GM18499 (cell line): ENCODE data around the gene STEAP1B.

Experiments
- ATAC-seq: cut with Tn5 transposase; IDR thresholded peaks from one replicate; pipeline ENCODE4 v1.9.1; 2021; ENCODE audit warnings: moderate number of reproducible peaks; ENCODE audit not compliant: insufficient read depth, unreplicated experiment

STEAP1B gene

DNA sequence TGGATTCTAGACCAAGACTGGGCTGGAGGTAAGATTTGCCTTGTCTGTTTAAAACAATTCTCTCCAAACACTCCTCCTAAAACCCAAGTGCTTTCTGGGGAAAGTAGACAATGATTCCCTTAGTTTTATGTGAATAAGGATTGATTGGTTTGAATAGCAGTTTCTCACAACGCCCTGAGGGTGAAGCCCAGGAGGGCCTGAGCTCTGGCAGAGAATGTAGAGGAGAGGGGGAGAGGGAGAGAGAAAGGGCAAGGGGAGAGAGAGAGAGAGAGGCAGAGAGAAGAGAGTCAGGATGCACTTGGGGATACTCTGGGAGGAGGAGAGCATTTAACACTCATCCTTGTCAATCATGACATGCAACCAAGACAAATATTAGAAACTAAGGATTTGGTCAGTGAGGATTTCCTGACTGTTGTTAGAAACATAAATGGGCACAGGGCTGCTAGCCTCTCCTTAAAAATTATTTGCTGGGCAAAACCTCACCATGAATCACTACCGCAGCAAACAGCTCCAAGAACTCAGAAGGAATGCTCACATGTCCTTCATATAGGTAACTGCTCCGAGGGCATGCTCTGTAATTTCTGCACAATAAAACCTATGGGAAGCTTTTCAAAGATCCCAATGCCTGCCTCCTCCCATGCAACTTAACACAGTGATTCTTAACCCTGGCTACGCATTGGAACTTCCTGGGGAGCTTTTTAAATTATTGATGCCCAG lies 87.9 kb downstream of the STEAP1B start:
- no peak for ATAC-seq

- ATAC-seq: no peak
Observed at GRCh38 chr7:22406715-22407114, 93.3 kb downstream of the STEAP1B start.

DNA sequence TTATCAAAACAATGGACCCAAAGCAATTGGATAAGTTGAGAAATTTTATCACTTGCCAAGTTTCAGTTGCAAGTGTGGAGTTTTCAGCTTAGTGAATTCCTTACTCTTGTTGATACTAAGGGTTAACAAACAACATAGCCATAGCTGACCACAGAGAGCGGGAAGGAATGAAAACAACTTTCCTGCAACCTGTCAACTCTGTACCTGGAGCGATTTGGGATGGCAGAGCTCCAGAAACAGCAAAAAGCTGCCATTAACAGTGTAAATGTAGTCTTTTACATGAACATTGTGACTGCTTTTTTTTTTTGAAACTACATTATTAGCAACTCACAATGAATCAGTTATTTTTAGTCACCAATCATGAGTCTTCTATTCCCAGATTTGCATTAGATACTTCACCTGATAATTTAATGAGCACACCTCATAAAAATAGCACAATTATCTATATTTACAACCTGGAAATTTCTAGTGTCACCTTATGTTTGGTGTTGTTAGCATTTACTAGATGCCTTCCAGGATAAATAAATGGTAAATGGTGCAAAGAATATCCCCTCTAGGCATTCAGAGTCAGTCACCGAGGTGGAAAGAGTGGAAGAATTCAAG lies 95.5 kb downstream of the STEAP1B start:
- no peak for ATAC-seq

- ATAC-seq: no peak
Observed at GRCh38 chr7:22403344-22403743, 96.6 kb downstream of the STEAP1B start.

- no peak for ATAC-seq
Observed at GRCh38 chr7:22402250-22402649, 97.7 kb downstream of the STEAP1B start.

- no peak for ATAC-seq
Observed at GRCh38 chr7:22400936-22401553, 98.9 kb downstream of the STEAP1B start.

DNA sequence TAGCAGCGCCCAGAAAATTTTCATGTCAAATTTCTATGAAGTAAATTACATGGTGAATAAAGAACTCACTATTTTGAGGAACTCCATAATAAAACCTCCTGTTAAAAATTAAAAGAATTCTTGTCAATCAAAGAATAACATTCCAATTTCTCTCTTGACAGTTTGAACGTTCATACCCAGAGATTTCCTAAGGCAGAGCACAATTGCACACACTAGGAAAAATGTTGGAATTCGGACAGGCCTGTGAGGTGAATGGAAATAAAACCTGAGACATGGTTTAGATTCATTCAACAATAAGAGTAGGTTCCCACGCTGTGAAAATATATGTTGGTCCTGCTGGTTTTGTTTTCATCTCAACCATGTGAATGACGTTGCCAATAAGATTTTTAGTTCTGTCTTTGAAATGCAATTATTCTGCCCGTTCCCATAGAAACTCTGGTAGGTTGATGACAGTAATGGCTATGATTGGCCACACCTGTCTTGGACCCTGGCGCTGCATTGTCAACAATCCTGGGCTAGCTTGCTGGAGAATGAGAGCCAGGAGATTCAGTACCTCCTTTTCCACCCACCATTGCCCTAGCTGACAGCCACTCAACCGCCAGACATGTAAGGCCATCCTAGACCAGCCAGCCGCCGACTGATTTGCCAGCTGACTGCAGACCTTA lies 99.7 kb downstream of the STEAP1B start:
- ATAC-seq: no peak

- no peak for ATAC-seq
Observed at GRCh38 chr7:22399546-22399945, 100.4 kb downstream of the STEAP1B start.

GRCh38 chr7:22399091-22399490 lies 100.9 kb downstream of the STEAP1B start:
- no peak for ATAC-seq

DNA sequence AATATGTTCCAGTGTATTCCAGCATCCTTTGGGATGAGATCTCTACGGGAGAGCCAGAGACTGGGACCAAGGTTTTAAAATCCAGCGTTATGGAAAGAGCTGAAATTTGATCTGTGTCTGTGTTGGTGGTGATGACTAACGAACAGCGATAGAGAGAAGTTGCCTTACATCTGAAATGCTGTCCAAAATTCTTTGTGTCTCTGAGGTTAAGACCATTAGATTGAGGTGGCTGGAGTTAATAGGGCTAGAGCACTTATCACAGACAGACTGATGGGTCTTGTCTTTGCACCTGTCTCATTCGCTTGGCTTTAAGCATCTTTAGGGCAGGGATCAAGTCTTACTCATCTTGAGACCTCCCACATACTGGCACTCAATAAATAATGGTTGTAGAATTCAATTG lies 102.0 kb downstream of the STEAP1B start:
- ATAC-seq: no peak

GRCh38 chr7:22395222-22395621 lies 104.8 kb downstream of the STEAP1B start:
- no peak for ATAC-seq

DNA sequence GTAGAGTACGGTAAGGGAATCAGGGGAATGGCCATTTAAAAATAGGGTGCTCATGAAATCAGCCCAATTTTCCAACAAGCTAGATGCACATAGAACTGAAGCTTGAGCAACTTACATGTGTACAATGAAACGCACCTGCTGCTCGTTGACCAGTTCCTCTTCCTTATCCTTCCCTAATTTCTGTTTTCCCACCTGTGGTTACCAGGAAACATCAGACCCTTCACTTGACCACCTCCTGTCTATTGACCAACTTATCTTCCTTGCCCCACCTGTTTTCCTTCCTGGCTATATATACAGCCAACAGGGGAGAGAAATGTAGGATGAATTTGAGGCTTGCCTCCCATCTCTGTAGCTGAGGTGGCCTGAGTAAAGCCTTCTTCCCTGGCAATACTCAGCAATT lies 105.2 kb downstream of the STEAP1B start:
- no peak for ATAC-seq

DNA sequence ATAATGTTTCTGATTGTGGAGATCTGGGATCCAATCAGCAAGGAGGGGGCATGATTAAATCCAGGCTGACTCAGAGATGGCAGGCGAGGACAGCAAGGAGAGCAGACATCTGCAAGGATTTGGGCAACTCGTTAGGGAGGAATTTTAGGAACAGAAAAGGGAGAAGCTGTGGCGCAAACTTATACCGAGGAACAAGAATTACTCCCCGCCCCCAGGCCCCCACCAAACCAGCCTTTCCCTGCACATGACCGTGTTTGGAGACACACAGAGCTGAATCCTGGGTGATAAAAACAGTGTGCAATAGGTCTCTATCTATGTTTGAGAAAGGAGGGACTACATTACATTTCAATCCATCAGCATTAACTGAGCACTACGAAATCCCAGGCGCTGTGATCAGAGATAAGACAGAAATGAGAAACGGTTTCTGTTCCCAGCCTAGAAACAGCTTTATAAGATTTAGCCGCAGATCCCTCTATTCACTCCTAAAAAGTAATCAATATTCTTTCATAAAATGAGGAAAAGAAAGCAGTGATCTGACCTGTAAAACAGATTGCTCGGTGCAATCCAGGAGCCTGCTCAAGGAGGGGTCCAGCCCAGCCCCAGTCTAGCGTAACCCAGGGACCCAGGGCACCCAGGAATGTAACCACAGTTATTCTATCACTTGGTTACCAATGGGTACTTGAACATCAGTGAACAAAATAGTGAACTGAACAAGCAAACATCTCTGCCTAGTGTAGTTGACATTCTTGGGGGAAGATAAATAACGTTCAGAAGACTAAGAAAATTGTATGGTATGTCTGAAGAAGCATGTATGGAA lies 105.9 kb downstream of the STEAP1B start:
- no peak for ATAC-seq

- ATAC-seq: no peak
Observed at GRCh38 chr7:22390516-22390915, 109.5 kb downstream of the STEAP1B start.

DNA sequence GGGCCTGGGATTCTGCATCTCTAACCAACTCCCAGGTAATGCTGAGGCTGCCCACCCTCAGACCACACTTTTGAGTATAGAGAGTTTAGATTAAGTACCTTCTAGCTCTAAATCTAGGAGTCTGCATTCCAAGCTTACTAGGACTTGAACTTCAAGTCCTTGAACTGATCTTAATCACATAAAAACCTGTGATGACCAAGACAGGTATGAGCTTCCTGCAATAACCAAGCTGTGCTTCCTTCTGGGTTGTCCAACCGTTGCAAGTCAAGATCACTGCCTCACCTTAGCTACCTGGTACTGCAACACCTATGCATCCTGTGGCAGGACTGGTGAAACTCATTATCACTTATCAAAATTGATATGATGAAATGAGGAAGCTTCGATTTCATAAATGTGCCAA lies 110.1 kb downstream of the STEAP1B start:
- ATAC-seq: no peak

- ATAC-seq: no peak
Observed at GRCh38 chr7:22387583-22387982, 112.4 kb downstream of the STEAP1B start.

GRCh38 chr7:22386865-22387264 lies 113.1 kb downstream of the STEAP1B start:
- ATAC-seq: peak; percentile 54

DNA sequence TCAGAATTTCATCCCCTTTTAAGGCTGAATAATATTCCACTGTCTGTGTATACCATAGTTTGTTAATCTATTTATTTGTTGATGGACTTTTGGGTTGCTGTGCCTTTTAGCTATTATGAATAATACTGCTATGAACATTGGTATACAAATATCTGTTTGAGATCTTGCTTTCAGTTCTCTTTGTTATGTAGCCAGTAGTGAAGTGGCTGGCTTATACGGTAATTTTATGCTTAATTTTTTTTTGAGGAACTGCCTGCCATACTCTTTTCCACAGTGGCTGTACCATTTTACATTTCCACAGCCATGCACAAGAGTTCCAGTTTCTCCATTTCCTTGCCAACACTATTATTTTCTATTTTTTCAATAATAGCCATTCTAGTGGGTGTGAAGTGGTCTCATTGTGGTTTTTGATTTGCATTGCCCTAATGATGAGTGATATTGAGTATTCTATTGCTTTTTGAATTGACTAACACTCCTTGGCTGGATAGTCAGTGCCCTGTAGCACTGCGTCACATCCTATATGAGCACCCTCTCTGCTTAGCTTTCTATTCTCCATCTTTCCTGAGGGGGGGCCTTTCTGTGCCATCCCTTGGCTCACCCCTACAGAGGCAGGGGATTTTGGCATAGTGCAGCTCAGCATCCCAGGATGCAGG lies 113.7 kb downstream of the STEAP1B start:
- ATAC-seq: peak; percentile 61

DNA sequence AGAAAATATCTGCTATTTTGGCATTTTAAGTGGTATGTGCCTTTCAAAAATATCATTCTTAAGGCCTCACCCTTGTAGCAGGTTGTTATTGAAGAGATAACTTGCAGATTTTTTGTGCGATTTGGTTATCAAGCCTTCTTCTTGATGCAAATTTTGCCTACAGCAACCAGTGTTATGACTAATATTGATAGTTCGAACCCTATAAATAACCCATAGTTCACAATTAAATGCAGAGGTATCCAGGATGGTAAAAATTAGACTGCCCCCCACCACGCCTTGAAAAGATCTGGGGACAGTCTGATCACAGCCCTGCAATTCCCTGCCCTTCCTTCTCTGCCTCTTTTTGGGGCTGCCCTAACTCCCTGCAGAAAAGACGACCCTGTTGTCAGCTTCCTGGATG lies 114.7 kb downstream of the STEAP1B start:
- no peak for ATAC-seq

DNA sequence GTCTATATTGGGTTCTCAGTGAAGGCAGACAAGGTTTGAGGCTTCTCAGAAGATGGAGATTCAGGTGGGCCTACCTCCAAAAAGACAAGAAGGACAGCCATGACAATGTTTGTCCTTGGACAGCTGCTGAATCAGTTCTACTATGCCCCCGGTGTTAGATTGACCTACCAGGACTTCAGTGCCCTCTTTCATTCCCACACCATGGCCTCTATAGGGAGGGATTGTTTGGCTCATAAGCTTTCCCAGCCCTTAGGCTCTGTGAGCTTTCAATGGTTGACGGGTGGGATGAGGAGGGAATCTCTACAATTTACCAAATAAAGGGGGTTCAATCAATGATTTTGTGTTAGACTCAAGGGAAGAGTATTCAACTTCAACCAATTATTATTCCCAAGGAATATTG lies 119.7 kb downstream of the STEAP1B start:
- no peak for ATAC-seq
